Fibroblast of skin of back (primary cell): ENCODE data around the gene ALPL. TPM values are rescaled to one million over a fixed set of nuclear protein-coding genes. Genes with fewer than 3 reads are reported as not detected.
"Not testable (repeated sequence)": the region's sequence is repeated elsewhere in the genome, so short reads cannot be mapped to it uniquely, and the experiment has no call there.

Experiments used
- DNase-seq: peaks from one replicate; pipeline ENCODE4 v3.0.0-alpha.2; 2013
- polyA plus RNA-seq, 2 experiments: library from polyadenylated mRNA; unstranded; fragments of 120-200 nt; gene quantifications; one replicate each; pipeline ENCODE4 v1.2.1, GENCODE V29; 2013; ENCODE audit not compliant: insufficient read length in 2 of 2

The ALPL gene
- 27.6 TPM for polyA plus RNA-seq (2013, experiment 1 of 2; ENCODE audit: insufficient read length)
- 25.8 TPM for polyA plus RNA-seq (2013, experiment 2 of 2; ENCODE audit: insufficient read length)

- DNase-seq, result no peak
Measured at GRCh38 chr1:21509351-21510112, at the start of gene ALPL. Gene ALPL, plus strand, starts transcription at chr1:21509423. Its CDS starts 44,659 bp downstream, at chr1:21554082.

- not testable (repeated sequence) for DNase-seq
Measured at GRCh38 chr1:21465127-21465526, 44.1 kb upstream of the ALPL start.

- DNase-seq, result not testable (repeated sequence)
Measured at GRCh38 chr1:21467946-21468345, 41.3 kb upstream of the ALPL start.

GRCh38 chr1:21468599-21468998, 40.6 kb upstream of the ALPL start:
- peak; percentile 46 for DNase-seq

- DNase-seq, result no peak
Measured at GRCh38 chr1:21469581-21469980, 39.6 kb upstream of the ALPL start.

GRCh38 chr1:21472861-21473260, 36.4 kb upstream of the ALPL start:
- no peak for DNase-seq

GRCh38 chr1:21478356-21478755, 30.9 kb upstream of the ALPL start:
- DNase-seq, result no peak

GRCh38 chr1:21483881-21484280, 25.3 kb upstream of the ALPL start:
- DNase-seq, result not testable (repeated sequence)

GRCh38 chr1:21489146-21489545, 20.1 kb upstream of the ALPL start:
- DNase-seq, result no peak

GRCh38 chr1:21490774-21491487, 18.3 kb upstream of the ALPL start:
- peak; percentile 89 for DNase-seq

GRCh38 chr1:21491488-21492355, 17.5 kb upstream of the ALPL start:
- peak; percentile 50 for DNase-seq

- no peak for DNase-seq
Measured at GRCh38 chr1:21492356-21492625, 16.9 kb upstream of the ALPL start.

- DNase-seq, result no peak
Measured at GRCh38 chr1:21494196-21494595, 15.0 kb upstream of the ALPL start.

GRCh38 chr1:21495225-21495820, 13.9 kb upstream of the ALPL start:
- DNase-seq, result no peak

GRCh38 chr1:21496063-21496462, 13.2 kb upstream of the ALPL start:
- no peak for DNase-seq

- DNase-seq, result no peak
Measured at GRCh38 chr1:21496886-21497285, 12.3 kb upstream of the ALPL start.

GRCh38 chr1:21497466-21498061, 11.7 kb upstream of the ALPL start:
- DNase-seq, result no peak

- no peak for DNase-seq
Measured at GRCh38 chr1:21499283-21499950, 9.8 kb upstream of the ALPL start.

- DNase-seq, result no peak
Measured at GRCh38 chr1:21503706-21504377, 5.4 kb upstream of the ALPL start.

GRCh38 chr1:21506804-21507203, 2.4 kb upstream of the ALPL start:
- no peak for DNase-seq
